ENCODE results near the gene SMCO2. TPM values are rescaled to one million over a fixed set of nuclear protein-coding genes. Genes with fewer than 3 reads are reported as not detected.

The SMCO2 gene
- total and polyA plus RNA-seq, 2 experiments from 2014 or later: not detected

DNA sequence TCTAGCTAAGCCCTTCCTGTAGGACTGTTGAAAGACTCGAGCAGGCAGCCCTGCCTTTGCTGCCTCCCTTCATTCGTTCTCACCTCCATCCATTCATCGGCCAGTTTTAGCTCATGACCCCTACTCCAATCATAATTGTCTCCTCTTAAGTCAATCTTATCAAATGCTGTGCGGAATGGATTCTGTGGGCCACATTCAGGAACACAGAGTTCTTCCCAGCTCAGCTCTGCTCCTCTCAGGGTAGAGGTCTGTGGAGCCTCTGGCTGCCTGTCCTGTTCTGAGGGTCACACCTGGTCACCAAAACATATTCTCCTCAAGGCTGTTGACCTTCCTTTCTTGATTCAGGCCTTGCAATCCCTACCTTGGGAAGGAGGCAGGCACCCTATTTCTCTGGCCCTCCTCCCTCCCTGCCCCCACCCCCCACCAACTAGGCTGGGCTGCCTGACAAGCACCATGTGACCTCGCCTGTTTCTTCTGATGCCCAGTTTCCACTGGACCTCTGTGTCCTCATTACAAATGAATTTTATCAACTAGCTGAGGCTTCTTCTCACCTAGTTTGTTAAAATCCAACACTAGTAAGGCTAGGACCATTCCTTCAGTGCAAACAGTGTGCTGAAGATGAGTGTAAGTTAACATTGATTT, 3.5 kb downstream of the SMCO2 start:
- Histone ChIP-seq H2AFZ (no peak overlapping the region), H3K9me2 (replicated peaks; ENCODE audit: insufficient read depth) (no peaks in the 10 kb centered on the region), H4K20me1 (ENCODE audit: insufficient read depth, poor library complexity, severe bottlenecking) (no peaks in the 10 kb centered on the region), H3K36me3 (replicated peaks; ENCODE audit: insufficient read depth, low read depth) (no peaks in the 10 kb centered on the region), H3K4me2 (no peak overlapping the region), H3K9me3 (ENCODE audit: low read depth) (no peaks in the 10 kb centered on the region), H3K4me1 (ENCODE audit: insufficient read depth) (no peaks in the 10 kb centered on the region), H3K4me3 (no peak overlapping the region), H3K79me2 (no peaks in the 10 kb centered on the region), H3K27ac (no peak overlapping the region), H3K27me3 (no peaks in the 10 kb centered on the region)
- WGBS (ENCODE audit: low lambda C conversion rate, missing lambda C conversion rate): 91% methylated on average over 5 of the region's 5 CpGs
- DNase-seq (ENCODE audit: low spot score): no peak
- TF ChIP-seq, protein P1, sequence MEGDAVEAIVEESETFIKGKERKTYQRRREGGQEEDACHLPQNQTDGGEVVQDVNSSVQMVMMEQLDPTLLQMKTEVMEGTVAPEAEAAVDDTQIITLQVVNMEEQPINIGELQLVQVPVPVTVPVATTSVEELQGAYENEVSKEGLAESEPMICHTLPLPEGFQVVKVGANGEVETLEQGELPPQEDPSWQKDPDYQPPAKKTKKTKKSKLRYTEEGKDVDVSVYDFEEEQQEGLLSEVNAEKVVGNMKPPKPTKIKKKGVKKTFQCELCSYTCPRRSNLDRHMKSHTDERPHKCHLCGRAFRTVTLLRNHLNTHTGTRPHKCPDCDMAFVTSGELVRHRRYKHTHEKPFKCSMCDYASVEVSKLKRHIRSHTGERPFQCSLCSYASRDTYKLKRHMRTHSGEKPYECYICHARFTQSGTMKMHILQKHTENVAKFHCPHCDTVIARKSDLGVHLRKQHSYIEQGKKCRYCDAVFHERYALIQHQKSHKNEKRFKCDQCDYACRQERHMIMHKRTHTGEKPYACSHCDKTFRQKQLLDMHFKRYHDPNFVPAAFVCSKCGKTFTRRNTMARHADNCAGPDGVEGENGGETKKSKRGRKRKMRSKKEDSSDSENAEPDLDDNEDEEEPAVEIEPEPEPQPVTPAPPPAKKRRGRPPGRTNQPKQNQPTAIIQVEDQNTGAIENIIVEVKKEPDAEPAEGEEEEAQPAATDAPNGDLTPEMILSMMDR (IDR thresholded peaks at IDR 0.05; ENCODE audit: poor library complexity): no peak
- TF ChIP-seq EZH2phosphoT487 (IDR thresholded peaks at IDR 0.05; ENCODE audit: low read depth, severe bottlenecking, unreplicated experiment) (no peak), EZH2 (IDR thresholded peaks at IDR 0.05; ENCODE audit: borderline replicate concordance) (no peak)

DNA sequence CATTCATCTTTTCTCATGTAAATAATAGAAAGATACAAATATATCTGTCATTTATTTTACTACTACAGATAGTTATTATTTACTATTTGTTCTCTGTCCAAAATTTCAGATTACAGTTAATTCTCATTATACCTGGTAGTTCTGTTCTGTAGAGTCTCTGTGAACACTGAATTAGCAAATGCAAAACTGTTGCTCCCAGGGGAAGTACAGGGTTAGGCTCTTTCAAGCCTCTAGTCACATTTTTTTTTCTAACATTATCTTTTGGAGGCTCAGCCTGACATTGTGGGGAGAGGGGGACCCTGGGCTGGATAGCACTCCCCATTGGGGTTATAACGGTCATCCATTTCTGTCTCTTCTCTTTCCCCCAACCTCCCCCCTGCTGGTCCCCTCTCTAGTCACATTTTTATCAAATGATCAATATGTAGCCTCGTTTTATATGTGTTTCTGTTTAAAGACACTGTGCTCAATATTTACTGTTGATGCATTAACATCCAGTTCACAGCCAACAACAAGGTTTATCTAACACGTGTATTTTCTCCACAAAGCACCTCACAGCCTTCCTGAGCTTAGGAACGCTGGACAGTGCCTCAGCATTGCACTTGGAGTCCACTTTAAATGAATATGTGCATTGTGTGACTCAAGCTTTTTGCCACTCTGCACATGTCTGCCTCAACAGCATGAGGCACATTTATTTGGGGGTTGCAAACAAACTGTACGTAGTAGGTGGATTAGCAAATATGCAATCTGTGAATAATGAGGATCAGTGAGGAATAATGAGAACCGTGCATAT, 4.7 kb downstream of the SMCO2 start:
- Histone ChIP-seq H3K9me3 (ENCODE audit: low read depth) (no peaks in the 10 kb centered on the region), H3K4me3 (no peak overlapping the region), H2AFZ (no peak overlapping the region), H3K4me1 (ENCODE audit: insufficient read depth) (no peaks in the 10 kb centered on the region), H3K9me2 (replicated peaks; ENCODE audit: insufficient read depth) (no peaks in the 10 kb centered on the region), H3K27me3 (no peaks in the 10 kb centered on the region), H4K20me1 (ENCODE audit: insufficient read depth, poor library complexity, severe bottlenecking) (no peaks in the 10 kb centered on the region), H3K36me3 (replicated peaks; ENCODE audit: insufficient read depth, low read depth) (no peaks in the 10 kb centered on the region), H3K79me2 (no peaks in the 10 kb centered on the region), H3K4me2 (no peak overlapping the region), H3K27ac (no peak overlapping the region)
- no peak for DNase-seq (ENCODE audit: low spot score)
- WGBS (ENCODE audit: low lambda C conversion rate, missing lambda C conversion rate): 70% methylated on average over 6 of the region's 6 CpGs
- TF ChIP-seq, protein P1 (IDR thresholded peaks at IDR 0.05; ENCODE audit: poor library complexity): no peak
- TF ChIP-seq EZH2 (IDR thresholded peaks at IDR 0.05; ENCODE audit: borderline replicate concordance): no peak
- no peak for TF ChIP-seq EZH2phosphoT487 (IDR thresholded peaks at IDR 0.05; ENCODE audit: low read depth, severe bottlenecking, unreplicated experiment)

DNA sequence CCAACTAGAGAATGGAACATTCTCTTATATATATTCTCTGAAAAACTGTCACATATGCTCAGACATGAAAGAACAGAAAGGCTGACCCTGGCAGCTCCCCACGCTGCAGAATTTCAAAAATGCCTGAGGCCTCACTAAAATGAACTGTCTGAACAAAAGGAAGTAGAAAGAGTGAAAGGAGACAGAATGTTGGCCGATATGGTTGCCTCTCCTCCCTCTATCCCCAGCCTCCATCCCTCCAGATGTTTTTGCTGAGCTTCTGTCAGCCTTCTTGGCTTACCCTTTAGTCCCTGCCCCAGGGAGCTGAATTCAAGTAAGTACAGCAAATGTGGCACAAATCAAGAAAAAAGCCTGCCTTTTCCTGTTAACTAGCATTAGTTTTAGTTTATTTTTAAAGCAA, 6.9 kb downstream of the SMCO2 start:
- H3K27me3 ChIP-seq: no peaks in the 10 kb centered on the region
- no peaks in the 10 kb centered on the region for H3K9me3 ChIP-seq (ENCODE audit: low read depth)
- no peak for DNase-seq (ENCODE audit: low spot score)
- no peaks in the 10 kb centered on the region for H3K9me2 ChIP-seq (replicated peaks; ENCODE audit: insufficient read depth)
- H3K4me3 ChIP-seq: no peak overlapping the region
- H4K20me1 ChIP-seq (ENCODE audit: insufficient read depth, poor library complexity, severe bottlenecking): no peaks in the 10 kb centered on the region
- H3K4me2 ChIP-seq: no peak overlapping the region
- H3K79me2 ChIP-seq: no peaks in the 10 kb centered on the region
- no peak overlapping the region for H2AFZ ChIP-seq
- H3K27ac ChIP-seq: no peak overlapping the region
- H3K36me3 ChIP-seq (replicated peaks; ENCODE audit: insufficient read depth, low read depth): no peaks in the 10 kb centered on the region
- TF ChIP-seq EZH2phosphoT487 (IDR thresholded peaks at IDR 0.05; ENCODE audit: low read depth, severe bottlenecking, unreplicated experiment) (no peak), EZH2 (IDR thresholded peaks at IDR 0.05; ENCODE audit: borderline replicate concordance) (no peak)
- TF ChIP-seq, protein P1 (IDR thresholded peaks at IDR 0.05; ENCODE audit: poor library complexity): no peak
- H3K4me1 ChIP-seq (ENCODE audit: insufficient read depth): no peaks in the 10 kb centered on the region
- 48% methylated on average over 2 of the region's 2 CpGs for WGBS (ENCODE audit: low lambda C conversion rate, missing lambda C conversion rate)
